OCI-LY3 (cell line): ENCODE measurements around the gene LHX4.

ENCODE experiments used
- EZH2phosphoT487 ChIP-seq: fragments of 200-600 bp; shearing (Covaris generic); IDR thresholded peaks from 2 replicates; pipeline ENCODE4 v1.6.1; 2018; ENCODE audit warnings: antibody characterized with exemption, mixed run types, low read depth
- TF ChIP-seq, protein P1 (sequence below): fragments of 200-600, 300-600 bp; sonication (generic); IDR thresholded peaks from 2 replicates; pipeline ENCODE4 v1.5.1; 2014; ENCODE audit warnings: antibody characterized with exemption, low read length, low read depth

DNA sequence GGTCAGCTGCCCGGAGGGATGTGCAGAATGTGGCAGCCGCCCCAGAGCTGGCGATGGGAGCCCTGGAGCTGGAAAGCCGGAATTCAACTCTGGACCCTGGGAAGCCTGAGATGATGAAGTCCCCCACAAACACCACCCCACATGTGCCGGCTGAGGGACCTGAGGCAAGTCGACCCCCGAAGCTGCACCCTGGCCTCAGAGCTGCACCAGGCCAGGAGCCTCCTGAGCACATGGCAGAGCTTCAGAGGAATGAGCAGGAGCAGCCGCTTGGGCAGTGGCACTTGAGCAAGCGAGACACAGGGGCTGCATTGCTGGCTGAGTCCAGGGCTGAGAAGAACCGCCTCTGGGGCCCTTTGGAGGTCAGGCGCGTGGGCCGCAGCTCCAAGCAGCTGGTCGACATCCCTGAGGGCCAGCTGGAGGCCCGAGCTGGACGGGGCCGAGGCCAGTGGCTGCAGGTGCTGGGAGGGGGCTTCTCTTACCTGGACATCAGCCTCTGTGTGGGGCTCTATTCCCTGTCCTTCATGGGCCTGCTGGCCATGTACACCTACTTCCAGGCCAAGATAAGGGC, 33.5 kb upstream of the LHX4 start:
- TF ChIP-seq, protein P1, sequence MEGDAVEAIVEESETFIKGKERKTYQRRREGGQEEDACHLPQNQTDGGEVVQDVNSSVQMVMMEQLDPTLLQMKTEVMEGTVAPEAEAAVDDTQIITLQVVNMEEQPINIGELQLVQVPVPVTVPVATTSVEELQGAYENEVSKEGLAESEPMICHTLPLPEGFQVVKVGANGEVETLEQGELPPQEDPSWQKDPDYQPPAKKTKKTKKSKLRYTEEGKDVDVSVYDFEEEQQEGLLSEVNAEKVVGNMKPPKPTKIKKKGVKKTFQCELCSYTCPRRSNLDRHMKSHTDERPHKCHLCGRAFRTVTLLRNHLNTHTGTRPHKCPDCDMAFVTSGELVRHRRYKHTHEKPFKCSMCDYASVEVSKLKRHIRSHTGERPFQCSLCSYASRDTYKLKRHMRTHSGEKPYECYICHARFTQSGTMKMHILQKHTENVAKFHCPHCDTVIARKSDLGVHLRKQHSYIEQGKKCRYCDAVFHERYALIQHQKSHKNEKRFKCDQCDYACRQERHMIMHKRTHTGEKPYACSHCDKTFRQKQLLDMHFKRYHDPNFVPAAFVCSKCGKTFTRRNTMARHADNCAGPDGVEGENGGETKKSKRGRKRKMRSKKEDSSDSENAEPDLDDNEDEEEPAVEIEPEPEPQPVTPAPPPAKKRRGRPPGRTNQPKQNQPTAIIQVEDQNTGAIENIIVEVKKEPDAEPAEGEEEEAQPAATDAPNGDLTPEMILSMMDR, result no peak
- no peak for TF ChIP-seq EZH2phosphoT487
